DMS53 treated with DMSO at 0.1 percent for 48 hours (cell line): Measurements from ENCODE around the gene MUSTN1.

Experiments used
- DNase-seq: peaks from one replicate; lab custom pipeline; 2025; ENCODE audit not compliant: unreplicated experiment; lab: John Stamatoyannopoulos, UW

The MUSTN1 gene

GRCh38 chr3:52787672-52788625 lies 46.9 kb downstream of the MUSTN1 start:
- DNase-seq = no peak

- no peak for DNase-seq
Observed at GRCh38 chr3:52787246-52787645, 47.6 kb downstream of the MUSTN1 start.

DNA sequence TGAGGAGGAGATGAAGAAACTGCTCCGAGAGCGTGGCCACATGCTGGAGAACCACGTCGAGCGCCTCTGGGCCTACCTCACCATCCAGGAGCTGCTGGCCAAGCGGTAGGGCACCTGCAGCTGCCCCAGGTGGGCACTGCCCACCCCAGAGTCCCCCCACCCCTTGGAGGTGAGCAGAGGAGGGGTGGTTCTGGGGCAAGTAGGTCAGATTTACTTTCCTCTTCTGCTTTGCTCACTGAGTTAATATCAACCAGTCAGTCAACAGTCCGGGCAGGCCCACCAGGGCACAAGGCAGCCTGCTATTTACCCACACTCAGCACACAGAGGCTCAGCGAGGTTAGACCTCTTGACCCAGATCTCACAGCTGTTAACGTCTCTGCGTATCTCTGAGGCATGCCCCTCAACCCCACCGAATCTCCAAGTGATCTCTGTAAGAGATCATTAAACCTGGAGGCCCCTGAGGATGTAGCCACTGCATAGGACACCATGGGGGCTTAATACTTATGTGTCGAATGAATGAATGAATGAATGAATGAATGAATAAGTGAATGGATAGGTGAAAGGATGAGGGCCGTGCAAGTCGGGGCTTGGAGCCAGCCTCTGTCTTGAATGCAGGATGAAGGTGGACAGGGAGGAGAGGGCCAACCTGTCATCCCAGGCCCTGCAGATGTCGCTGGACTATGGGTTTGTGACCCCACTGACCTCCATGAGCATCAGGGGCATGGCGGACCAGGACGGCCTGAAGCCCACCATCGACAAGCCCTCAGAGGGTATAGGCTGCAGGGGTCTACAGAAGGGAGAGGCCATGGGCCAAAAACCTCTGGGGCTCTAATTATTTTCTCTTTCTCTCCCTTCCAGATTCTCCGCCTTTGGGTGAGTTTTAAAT lies 48.2 kb downstream of the MUSTN1 start:
- DNase-seq = no peak

GRCh38 chr3:52784931-52785590 lies 49.8 kb downstream of the MUSTN1 start:
- no peak for DNase-seq

GRCh38 chr3:52784021-52784621 lies 50.7 kb downstream of the MUSTN1 start:
- DNase-seq = no peak

DNA sequence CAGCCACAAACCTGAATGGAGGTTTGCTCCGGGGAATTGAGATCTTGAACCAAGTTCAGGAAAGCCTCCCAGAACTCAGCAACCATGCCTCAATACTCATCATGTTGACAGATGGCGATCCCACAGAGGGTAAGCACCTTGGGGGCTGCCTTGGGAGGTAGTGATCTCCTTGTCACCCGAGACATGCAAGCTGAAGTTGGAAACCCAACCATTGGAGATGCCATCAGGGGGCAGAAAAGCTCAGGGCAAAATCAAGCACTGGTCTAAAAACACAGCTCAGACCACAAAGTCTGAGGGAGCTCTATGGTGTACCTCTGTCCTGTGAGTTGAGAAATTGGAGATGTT lies 51.6 kb downstream of the MUSTN1 start:
- no peak for DNase-seq
